Karpas-422 (cell line): ENCODE results near the gene IGLL5. TPM values are rescaled to one million over a fixed set of nuclear protein-coding genes. Genes with fewer than 3 reads are reported as not detected.
A peak's percentile ranks its signal among the peaks of the same experiment; 100 is the strongest.

Experiments used
- DNase-seq: peaks from one replicate; pipeline ENCODE4 v3.0.0-alpha.2; 2015
- H2AFZ ChIP-seq: fragments of 200-600 bp; sonication (generic); 2 replicates; pipeline ENCODE4 v1.6.1; 2014; ENCODE audit warnings: antibody characterized with exemption, low read length, mixed read lengths
- H3K27ac ChIP-seq: fragments of 200-600 bp; sonication (generic); 2 replicates; pipeline ENCODE4 v1.5.1; 2014; ENCODE audit warnings: mild to moderate bottlenecking, low read length, moderate library complexity
- H3K27me3 ChIP-seq: fragments of 200-600 bp; sonication (generic); 2 replicates; pipeline ENCODE4 v1.6.1; 2014; ENCODE audit warnings: low read length, mixed read lengths
- H3K36me3 ChIP-seq: fragments of 200-600 bp; sonication (generic); 2 replicates; pipeline ENCODE4 v1.6.1; 2014; ENCODE audit warnings: low read length, mixed read lengths; ENCODE audit not compliant: insufficient read depth
- H3K4me1 ChIP-seq: fragments of 200-600 bp; sonication (generic); 2 replicates; pipeline ENCODE4 v1.6.1; 2014; ENCODE audit warnings: mild to moderate bottlenecking, low read length, mixed read lengths
- H3K4me2 ChIP-seq: fragments of 200-600 bp; sonication (generic); 2 replicates; pipeline ENCODE4 v1.6.1; 2014; ENCODE audit warnings: low read length, low read depth, mild to moderate bottlenecking; ENCODE audit not compliant: poor library complexity, severe bottlenecking
- H3K4me3 ChIP-seq: fragments of 200-600 bp; sonication (generic); 2 replicates; pipeline ENCODE4 v1.5.1; 2014; ENCODE audit warnings: mild to moderate bottlenecking, antibody characterized with exemption, low read length, mixed read lengths
- H3K79me2 ChIP-seq: fragments of 200-600 bp; sonication (generic); 2 replicates; pipeline ENCODE4 v1.6.1; 2014; ENCODE audit warnings: mild to moderate bottlenecking, low read length, mixed read lengths
- H3K9ac ChIP-seq: fragments of 200-600 bp; sonication (generic); 2 replicates; pipeline ENCODE4 v1.6.0; 2014; ENCODE audit warnings: low read length
- H3K9me2 ChIP-seq: fragments of 200-600 bp; sonication (generic), shearing (Covaris generic); replicated peaks from 2 replicates; pipeline ENCODE4 v1.6.0; 2014; ENCODE audit warnings: mild to moderate bottlenecking, low read length, moderate library complexity; ENCODE audit not compliant: insufficient read depth
- H3K9me3 ChIP-seq: fragments of 300-700, 200-600 bp; sonication (generic); 2 replicates; pipeline ENCODE4 v1.6.1; 2014; ENCODE audit warnings: low read length, mixed read lengths
- H4K20me1 ChIP-seq: fragments of 200-600 bp; sonication (generic); 2 replicates; pipeline ENCODE4 v1.6.1; 2014; ENCODE audit warnings: mild to moderate bottlenecking, antibody characterized with exemption, low read length, low read depth; ENCODE audit not compliant: insufficient read depth
- total RNA-seq: library from RNA; depleted of rRNA; stranded (reverse); fragments of >200 nt; shearing (Covaris generic); gene quantifications from 2 replicates; pipeline ENCODE4 v1.2.3, GENCODE V29; 2014; ENCODE audit warnings: low replicate concordance

IGLL5 gene
- total RNA-seq, 1 experiment from 2014 or later: 1.1 TPM

DNA sequence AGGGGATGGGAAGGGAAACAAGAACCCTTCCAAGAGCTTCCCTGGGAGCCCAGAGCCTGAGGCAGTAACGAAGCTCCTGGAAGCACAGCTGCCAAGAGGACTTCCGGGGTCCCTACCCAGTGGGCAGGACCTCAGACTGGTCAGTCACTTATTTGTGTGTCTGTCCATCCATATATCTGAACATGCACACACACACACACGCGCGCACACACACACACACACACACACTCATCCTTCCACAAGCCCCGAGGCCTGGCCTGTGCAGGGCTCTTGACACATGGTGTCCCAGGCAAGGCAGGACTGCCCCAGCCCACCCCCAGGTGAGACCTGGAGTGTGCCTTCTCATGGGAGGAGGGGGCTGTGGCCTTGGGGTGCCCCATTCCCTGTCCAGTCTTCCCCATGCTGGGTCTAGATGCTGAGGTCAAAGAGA is 44.9 kb downstream of the IGLL5 start:
- Histone ChIP-seq H3K4me1 (peaks cover 94% of the 10 kb centered on the region), H3K27me3 (no peaks in the 10 kb centered on the region), H3K4me3 (no peak overlapping the region), H3K36me3 (no peaks in the 10 kb centered on the region), H2AFZ (no peak overlapping the region), H3K9me2 (no peaks in the 10 kb centered on the region), H3K79me2 (no peaks in the 10 kb centered on the region), H3K9me3 (no peaks in the 10 kb centered on the region), H3K27ac (no peak overlapping the region), H3K4me2 (no peak overlapping the region), H4K20me1 (peaks cover 21% of the 10 kb centered on the region; the same call in 1 of the 2 replicates), H3K9ac (no peak overlapping the region; the same call in 1 of the 2 replicates)
- no peak for DNase-seq

DNA sequence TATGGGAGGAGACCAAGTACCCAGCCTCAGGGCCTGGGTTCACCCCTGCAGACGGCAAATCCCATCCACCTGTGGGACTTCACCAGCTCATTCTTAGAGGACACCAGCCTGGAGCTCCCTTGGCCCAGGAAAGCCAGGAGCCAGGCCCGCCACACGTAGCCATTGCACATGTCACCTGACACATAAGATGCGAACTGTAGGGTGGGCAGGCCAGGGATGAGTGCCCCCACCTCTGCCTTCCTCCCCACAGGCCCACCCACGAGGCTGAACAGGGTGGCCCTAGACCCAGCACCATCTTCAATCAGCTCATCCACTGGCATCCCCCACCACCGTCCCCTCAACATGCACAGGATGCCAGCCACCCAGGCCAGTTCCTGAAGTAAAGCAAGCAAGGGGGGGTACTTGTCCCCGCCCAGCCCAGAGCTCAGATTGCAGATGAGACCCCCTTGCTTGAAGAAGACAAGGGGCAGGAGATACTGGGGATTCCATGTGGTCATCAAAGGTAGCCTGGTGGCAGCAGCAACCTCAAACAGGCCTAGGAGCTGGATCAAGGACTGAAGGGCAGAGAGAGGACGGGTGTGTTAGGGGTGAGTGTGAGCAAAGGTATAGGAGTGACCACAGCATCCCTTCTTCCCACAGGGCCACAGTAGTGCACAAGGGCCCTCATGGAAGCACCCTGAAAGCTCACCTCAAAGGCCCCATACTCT is 45.6 kb downstream of the IGLL5 start:
- Histone ChIP-seq H3K4me3 (no peak overlapping the region), H2AFZ (no peak overlapping the region), H3K9me2 (no peaks in the 10 kb centered on the region), H3K27me3 (no peaks in the 10 kb centered on the region), H3K79me2 (no peaks in the 10 kb centered on the region), H3K4me2 (no peak overlapping the region), H3K36me3 (no peaks in the 10 kb centered on the region), H3K4me1 (peaks cover 98% of the 10 kb centered on the region), H4K20me1 (peaks cover 13% of the 10 kb centered on the region; the same call in 1 of the 2 replicates), H3K9me3 (no peaks in the 10 kb centered on the region), H3K27ac (no peak overlapping the region), H3K9ac (no peak overlapping the region)
- DNase-seq: no peak

GRCh38 chr22:22933807-22934542 is 46.4 kb downstream of the IGLL5 start:
- H2AFZ ChIP-seq: no peak overlapping the region
- peak overlapping the region; percentile 92; the same call in 1 of the 2 replicates for H3K27ac ChIP-seq
- H3K4me1 ChIP-seq: peaks cover 98% of the 10 kb centered on the region
- H3K9me3 ChIP-seq: no peaks in the 10 kb centered on the region
- H3K9me2 ChIP-seq: no peaks in the 10 kb centered on the region
- DNase-seq: no peak
- H3K36me3 ChIP-seq: no peaks in the 10 kb centered on the region
- no peak overlapping the region for H3K4me3 ChIP-seq
- H4K20me1 ChIP-seq: peaks cover 10% of the 10 kb centered on the region; the same call in 1 of the 2 replicates
- peak overlapping the region; percentile 62; the same call in 1 of the 2 replicates for H3K9ac ChIP-seq
- no peaks in the 10 kb centered on the region for H3K27me3 ChIP-seq
- H3K79me2 ChIP-seq: no peaks in the 10 kb centered on the region
- H3K4me2 ChIP-seq: no peak overlapping the region

GRCh38 chr22:22934543-22935055 is 47.0 kb downstream of the IGLL5 start:
- no peak overlapping the region for H3K4me3 ChIP-seq
- no peaks in the 10 kb centered on the region for H3K9me3 ChIP-seq
- H3K27ac ChIP-seq: peak overlapping the region; percentile 92
- peaks cover 6% of the 10 kb centered on the region; the same call in 1 of the 2 replicates for H4K20me1 ChIP-seq
- H2AFZ ChIP-seq: no peak overlapping the region
- no peaks in the 10 kb centered on the region for H3K9me2 ChIP-seq
- no peaks in the 10 kb centered on the region for H3K79me2 ChIP-seq
- no peak for DNase-seq
- no peaks in the 10 kb centered on the region for H3K27me3 ChIP-seq
- H3K36me3 ChIP-seq: no peaks in the 10 kb centered on the region
- H3K4me1 ChIP-seq: peaks cover 98% of the 10 kb centered on the region
- H3K4me2 ChIP-seq: peak overlapping the region; percentile 56
- H3K9ac ChIP-seq: peak overlapping the region; percentile 62

- no peaks in the 10 kb centered on the region for H3K9me3 ChIP-seq
- H3K9me2 ChIP-seq: no peaks in the 10 kb centered on the region
- peak overlapping the region; percentile 56 for H3K4me2 ChIP-seq
- H3K4me1 ChIP-seq: peaks cover 98% of the 10 kb centered on the region
- peaks cover 5% of the 10 kb centered on the region; the same call in 1 of the 2 replicates for H4K20me1 ChIP-seq
- DNase-seq: no peak
- H3K9ac ChIP-seq: peak overlapping the region; percentile 62
- H3K79me2 ChIP-seq: no peaks in the 10 kb centered on the region
- no peak overlapping the region for H2AFZ ChIP-seq
- H3K4me3 ChIP-seq: peak overlapping the region; percentile 23; the same call in 1 of the 2 replicates
- H3K36me3 ChIP-seq: no peaks in the 10 kb centered on the region
- H3K27ac ChIP-seq: peak overlapping the region; percentile 92
- H3K27me3 ChIP-seq: no peaks in the 10 kb centered on the region
Measured at GRCh38 chr22:22935056-22935545, 47.5 kb downstream of the IGLL5 start.

GRCh38 chr22:22935546-22936157 is 48.0 kb downstream of the IGLL5 start:
- Histone ChIP-seq H2AFZ (no peak overlapping the region), H3K9ac (peak overlapping the region; percentile 64), H3K9me2 (no peaks in the 10 kb centered on the region), H3K27me3 (no peaks in the 10 kb centered on the region), H3K4me2 (peak overlapping the region; percentile 60), H3K4me1 (peaks cover 98% of the 10 kb centered on the region), H3K4me3 (peak overlapping the region; percentile 23; the same call in 1 of the 2 replicates), H4K20me1 (peaks cover 5% of the 10 kb centered on the region; the same call in 1 of the 2 replicates), H3K36me3 (no peaks in the 10 kb centered on the region), H3K27ac (peak overlapping the region; percentile 92), H3K79me2 (no peaks in the 10 kb centered on the region), H3K9me3 (no peaks in the 10 kb centered on the region)
- peak; percentile 97 for DNase-seq

GRCh38 chr22:22936180-22936914 is 48.7 kb downstream of the IGLL5 start:
- Histone ChIP-seq H3K9ac (peak overlapping the region; percentile 64), H3K27me3 (no peaks in the 10 kb centered on the region), H3K4me1 (peaks cover 98% of the 10 kb centered on the region), H3K4me3 (peak overlapping the region; percentile 22; the same call in 1 of the 2 replicates), H3K4me2 (peak overlapping the region; percentile 60), H2AFZ (no peak overlapping the region), H4K20me1 (peaks cover 5% of the 10 kb centered on the region; the same call in 1 of the 2 replicates), H3K27ac (peak overlapping the region; percentile 92), H3K9me3 (no peaks in the 10 kb centered on the region), H3K36me3 (no peaks in the 10 kb centered on the region), H3K79me2 (no peaks in the 10 kb centered on the region), H3K9me2 (no peaks in the 10 kb centered on the region)
- no peak for DNase-seq
